ENCODE data around the gene ARHGAP42. TPM values are rescaled to one million over a fixed set of nuclear protein-coding genes. Genes with fewer than 3 reads are reported as not detected.
A peak's percentile ranks its signal among the peaks of the same experiment; 100 is the strongest.

The ARHGAP42 gene
- total and polyA plus RNA-seq, 10 donors = 3.5 to 31.0 (median 19.6) TPM

DNA sequence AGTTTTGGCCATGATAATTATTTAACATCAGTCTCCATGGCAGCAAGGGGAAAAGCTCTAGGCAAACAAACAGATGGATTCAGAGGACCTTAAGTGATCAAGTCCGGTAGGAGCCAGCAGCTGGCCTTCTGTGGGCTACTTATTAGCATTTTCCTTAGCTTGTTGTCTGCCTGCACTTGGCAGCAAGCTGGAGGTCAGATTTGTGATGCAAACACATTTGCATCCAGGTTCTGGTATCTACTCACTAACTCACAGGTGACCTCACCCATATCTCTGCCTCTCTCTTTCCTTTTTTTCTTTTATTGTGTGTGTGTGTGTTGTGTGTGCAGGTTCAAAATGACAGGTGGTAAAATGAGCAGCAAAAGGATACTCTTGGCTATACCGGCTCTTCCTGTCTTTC, 32.3 kb downstream of the ARHGAP42 start:
- 30 to 74% (median 62%) methylated on average over 2 of the region's 2 CpGs for WGBS, 5 donors
- peaks cover 5 to 32% (median 17%) of the 10 kb centered on the region in 6 donors for H3K4me1 ChIP-seq
- H3K27ac ChIP-seq = peak overlapping the region in 7 of 8 donors; percentile 6 to 82 (median 53)
- H3K9me3 ChIP-seq = no peaks in the 10 kb centered on the region
- no peak for DNase-seq
- H3K27me3 ChIP-seq (replicated peaks in 1 of 7) = no peaks in the 10 kb centered on the region
- H3K36me3 ChIP-seq = no peaks in the 10 kb centered on the region
- no peak overlapping the region for H3K4me3 ChIP-seq
- no peak for TF ChIP-seq POLR2A (IDR thresholded peaks at IDR 0.05)
- TF ChIP-seq, protein P1, sequence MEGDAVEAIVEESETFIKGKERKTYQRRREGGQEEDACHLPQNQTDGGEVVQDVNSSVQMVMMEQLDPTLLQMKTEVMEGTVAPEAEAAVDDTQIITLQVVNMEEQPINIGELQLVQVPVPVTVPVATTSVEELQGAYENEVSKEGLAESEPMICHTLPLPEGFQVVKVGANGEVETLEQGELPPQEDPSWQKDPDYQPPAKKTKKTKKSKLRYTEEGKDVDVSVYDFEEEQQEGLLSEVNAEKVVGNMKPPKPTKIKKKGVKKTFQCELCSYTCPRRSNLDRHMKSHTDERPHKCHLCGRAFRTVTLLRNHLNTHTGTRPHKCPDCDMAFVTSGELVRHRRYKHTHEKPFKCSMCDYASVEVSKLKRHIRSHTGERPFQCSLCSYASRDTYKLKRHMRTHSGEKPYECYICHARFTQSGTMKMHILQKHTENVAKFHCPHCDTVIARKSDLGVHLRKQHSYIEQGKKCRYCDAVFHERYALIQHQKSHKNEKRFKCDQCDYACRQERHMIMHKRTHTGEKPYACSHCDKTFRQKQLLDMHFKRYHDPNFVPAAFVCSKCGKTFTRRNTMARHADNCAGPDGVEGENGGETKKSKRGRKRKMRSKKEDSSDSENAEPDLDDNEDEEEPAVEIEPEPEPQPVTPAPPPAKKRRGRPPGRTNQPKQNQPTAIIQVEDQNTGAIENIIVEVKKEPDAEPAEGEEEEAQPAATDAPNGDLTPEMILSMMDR (IDR thresholded peaks at IDR 0.05 in 8 of 11, conservative IDR thresholded peaks at IDR 0.05 in 3 of 11) = no peak
- TF ChIP-seq POLR2AphosphoS5 (IDR thresholded peaks at IDR 0.05) = no peak
- intact Hi-C loops (cut with DNase I; ENCODE audit: low total_unique reads) = no loop called here

DNA sequence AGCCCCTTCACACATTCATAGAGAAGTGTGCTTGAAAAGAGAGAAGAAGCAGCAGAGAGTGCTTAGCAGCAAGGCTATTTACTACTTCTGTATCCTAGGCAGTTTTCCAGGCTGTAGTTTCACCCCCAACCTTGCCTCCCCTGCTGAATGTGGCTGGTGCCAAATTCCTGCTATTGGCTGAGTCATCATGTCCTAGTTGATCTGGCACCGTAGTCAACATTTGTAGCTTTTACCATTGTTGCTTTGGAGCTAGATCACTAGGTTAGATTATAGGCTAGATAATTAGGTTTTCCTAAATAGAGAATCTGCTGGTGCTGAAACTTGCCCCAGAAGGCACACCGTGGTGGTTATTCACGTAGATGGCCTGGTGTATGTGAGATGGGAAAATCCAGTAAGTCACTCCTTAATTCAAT, 32.7 kb downstream of the ARHGAP42 start:
- Histone ChIP-seq H3K9me3 (no peaks in the 10 kb centered on the region), H3K27me3 (replicated peaks in 1 of 7) (no peaks in the 10 kb centered on the region), H3K4me1 (peaks cover 5 to 32% (median 16%) of the 10 kb centered on the region in 6 donors), H3K27ac (peak overlapping the region; percentile 6 to 82 (median 54)), H3K36me3 (no peaks in the 10 kb centered on the region), H3K4me3 (no peak overlapping the region)
- TF ChIP-seq, protein P1 (IDR thresholded peaks at IDR 0.05 in 8 of 11, conservative IDR thresholded peaks at IDR 0.05 in 3 of 11) = no peak
- peak in 1 of 3 donors; percentile 72 for TF ChIP-seq POLR2AphosphoS5 (IDR thresholded peaks at IDR 0.05)
- no peak for TF ChIP-seq POLR2A (IDR thresholded peaks at IDR 0.05)
- no peak for DNase-seq
- intact Hi-C loops (cut with DNase I; ENCODE audit: low total_unique reads) = no loop called here
- 48 to 74% (median 55%) methylated on average over 3 of the region's 3 CpGs for WGBS, 5 donors

DNA sequence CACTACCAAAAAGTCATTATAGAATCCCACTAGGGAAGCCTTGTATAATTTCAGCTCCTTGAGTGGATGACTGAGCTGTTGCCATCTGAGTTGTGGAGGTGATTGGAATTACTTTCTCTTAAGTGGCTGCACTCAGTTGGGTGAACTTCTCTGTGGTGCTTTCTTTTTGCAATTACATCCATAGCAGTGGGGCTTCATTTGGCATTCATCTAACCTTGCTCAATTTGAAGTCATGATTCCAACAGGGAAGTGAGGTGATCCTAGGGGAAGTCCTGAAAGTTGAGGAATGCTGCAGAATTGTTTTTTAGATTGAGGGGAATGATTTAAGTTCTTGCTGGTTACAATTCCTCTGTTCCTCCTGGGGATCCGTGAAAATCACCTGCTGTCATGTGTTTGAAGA, 39.6 kb downstream of the ARHGAP42 start:
- Histone ChIP-seq H3K4me3 (no peak overlapping the region), H3K27ac (no peak overlapping the region), H3K27me3 (replicated peaks in 1 of 7) (no peaks in the 10 kb centered on the region), H3K9me3 (no peaks in the 10 kb centered on the region), H3K4me1 (peaks cover 0 to 13% (median 0%) of the 10 kb centered on the region in 6 donors), H3K36me3 (no peaks in the 10 kb centered on the region)
- DNase-seq = no peak
- 54 to 70% (median 64%) methylated on average over 1 of the region's 1 CpG for WGBS, 5 donors
- intact Hi-C loops (cut with DNase I; ENCODE audit: low total_unique reads) = no loop called here
- TF ChIP-seq, protein P1 (IDR thresholded peaks at IDR 0.05 in 8 of 11, conservative IDR thresholded peaks at IDR 0.05 in 3 of 11) = no peak
- TF ChIP-seq POLR2AphosphoS5 (IDR thresholded peaks at IDR 0.05) (no peak), POLR2A (IDR thresholded peaks at IDR 0.05) (no peak)

DNA sequence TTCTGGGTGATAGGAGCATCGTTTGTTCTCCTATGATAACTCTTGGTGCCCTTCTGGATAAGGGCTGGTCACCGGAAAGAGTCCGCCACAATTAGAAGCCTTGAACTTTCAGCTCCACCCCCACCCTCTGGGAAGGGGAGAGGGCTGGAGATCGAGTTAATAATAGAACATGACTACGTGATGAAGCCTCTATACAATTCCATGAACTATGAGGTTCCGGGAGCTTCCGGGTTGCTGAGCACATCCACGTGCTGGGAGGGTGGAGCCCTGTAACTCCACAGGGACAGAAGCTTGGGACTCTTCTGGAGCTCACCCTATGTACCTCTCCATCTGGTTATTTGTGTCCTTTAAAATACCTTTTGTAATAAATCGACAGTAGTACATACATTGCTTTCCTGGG, 40.3 kb downstream of the ARHGAP42 start:
- no peaks in the 10 kb centered on the region for H3K9me3 ChIP-seq
- H3K4me3 ChIP-seq = no peak overlapping the region
- peaks cover 0 to 13% (median 0%) of the 10 kb centered on the region in 6 donors for H3K4me1 ChIP-seq
- H3K27ac ChIP-seq = peak overlapping the region in 3 of 8 donors; percentile 5 to 18 (median 14)
- WGBS, 5 donors = 60 to 79% (median 63%) methylated on average over 9 of the region's 9 CpGs
- H3K36me3 ChIP-seq = no peaks in the 10 kb centered on the region
- TF ChIP-seq POLR2AphosphoS5 (IDR thresholded peaks at IDR 0.05) = no peak
- no peak for TF ChIP-seq POLR2A (IDR thresholded peaks at IDR 0.05)
- TF ChIP-seq, protein P1 (IDR thresholded peaks at IDR 0.05 in 8 of 11, conservative IDR thresholded peaks at IDR 0.05 in 3 of 11) = no peak
- DNase-seq = no peak
- intact Hi-C loops (cut with DNase I; ENCODE audit: low total_unique reads) = no loop called here
- no peaks in the 10 kb centered on the region for H3K27me3 ChIP-seq (replicated peaks in 1 of 7)

Measured in spleen (tissue), 11 donors.